IMR-90 (cell line): ENCODE results near the gene RALGAPA2. TPM values are rescaled to one million over a fixed set of nuclear protein-coding genes. Genes with fewer than 3 reads are reported as not detected.

Experiments
- ATAC-seq: fragments of 200-7000 bp; cut with Tn5 transposase; 2 replicates; pipeline ENCODE4 v1.9.1; 2020; ENCODE audit warnings: low read depth, mild to moderate bottlenecking, moderate library complexity
- BruUV-seq: library from RNA; stranded (reverse); fragments of 400-500 nt; replicated peaks from 2 replicates; lab custom pipeline; 2021; lab: Mats Ljungman, UMichigan
- CTCF ChIA-PET: fragments of 300-600 bp; formaldehyde crosslinking; extraction: SDS; loops from one replicate; lab custom pipeline; 2021; ENCODE audit warnings: antibody characterized with exemption; lab: Yijun Ruan, JAX
- POLR2A ChIA-PET: fragments of 300-600 bp; sonication (Branson Sonifier 250); formaldehyde crosslinking; loops from one replicate; lab custom pipeline; 2022; ENCODE audit warnings: antibody characterized with exemption; ENCODE audit not compliant: unreplicated experiment; lab: Charles Lee
- DNase-seq: peaks from one replicate; pipeline ENCODE4 v3.0.0; 2013
- H2AFZ ChIP-seq: replicated peaks from 2 replicates; pipeline ENCODE3; 2013; ENCODE audit warnings: low read length, mild to moderate bottlenecking; ENCODE audit not compliant: poor library complexity
- H2AK5ac ChIP-seq: 2 replicates; pipeline ENCODE4 v1.6.1; 2013; ENCODE audit warnings: low read depth, low read length, inconsistent platforms
- H2AK9ac ChIP-seq: replicated peaks from 2 replicates; pipeline ENCODE3; 2013; ENCODE audit warnings: mild to moderate bottlenecking, low read depth, low read length, moderate library complexity; ENCODE audit not compliant: poor library complexity
- H2BK120ac ChIP-seq: 2 replicates; pipeline ENCODE4 v1.6.1; 2013; ENCODE audit warnings: low read depth, low read length, inconsistent platforms
- H2BK15ac ChIP-seq: 3 replicates; pipeline ENCODE4 v1.6.1; 2013; ENCODE audit warnings: low read depth, low read length, inconsistent platforms
- H2BK20ac ChIP-seq: 2 replicates; pipeline ENCODE4 v1.6.1; 2013; ENCODE audit warnings: low read depth, mild to moderate bottlenecking, inconsistent platforms, low read length, moderate library complexity
- H2BK5ac ChIP-seq: 2 replicates; pipeline ENCODE4 v1.6.1; 2013; ENCODE audit warnings: mild to moderate bottlenecking, low read depth, low read length, inconsistent platforms; ENCODE audit not compliant: poor library complexity, severe bottlenecking
- H3K14ac ChIP-seq: replicated peaks from 2 replicates; pipeline ENCODE4 v1.6.1; 2013; ENCODE audit warnings: low read depth, low read length, inconsistent platforms
- H3K18ac ChIP-seq: 2 replicates; pipeline ENCODE4 v1.6.1; 2013; ENCODE audit warnings: low read depth, low read length, control low read depth
- H3K23ac ChIP-seq: 2 replicates; pipeline ENCODE4 v1.6.1; 2013; ENCODE audit warnings: low read depth, low read length, inconsistent platforms
- H3K27ac ChIP-seq: 2 replicates; pipeline ENCODE4 v1.5.1; 2013; ENCODE audit warnings: mild to moderate bottlenecking, control low read depth, low read length; ENCODE audit not compliant: insufficient read depth
- H3K27me3 ChIP-seq: 2 replicates; pipeline ENCODE4 v1.6.1; 2013; ENCODE audit warnings: low read length; ENCODE audit not compliant: control insufficient read depth, insufficient read depth
- H3K36me3 ChIP-seq: 2 replicates; pipeline ENCODE4 v1.6.1; 2013; ENCODE audit warnings: low read length, mixed read lengths; ENCODE audit not compliant: control insufficient read depth, insufficient read depth
- H3K4ac ChIP-seq: 2 replicates; pipeline ENCODE4 v1.6.1; 2013; ENCODE audit warnings: low read depth, low read length, inconsistent platforms
- H3K4me1 ChIP-seq: 2 replicates; pipeline ENCODE4 v1.6.1; 2013; ENCODE audit warnings: low read length, mixed read lengths; ENCODE audit not compliant: control insufficient read depth, insufficient read depth
- H3K4me2 ChIP-seq: 2 replicates; pipeline ENCODE4 v1.6.1; 2013; ENCODE audit warnings: low read depth, mild to moderate bottlenecking, control low read depth, low read length, moderate library complexity
- H3K4me3 ChIP-seq: 2 replicates; pipeline ENCODE4 v1.5.1; 2013; ENCODE audit warnings: low read depth, mild to moderate bottlenecking, control low read depth, low read length, moderate library complexity; ENCODE audit not compliant: insufficient read depth
- H3K56ac ChIP-seq: 2 replicates; pipeline ENCODE4 v1.6.1; 2013; ENCODE audit warnings: low read length, inconsistent platforms; ENCODE audit not compliant: insufficient read depth; ENCODE audit errors: extremely low read depth
- H3K79me1 ChIP-seq, 2 experiments: 2 replicates each; pipeline ENCODE4 v1.6.1; 2013; ENCODE audit warnings: low read length in 2 of 2, inconsistent platforms in 1 of 2, low read depth in 1 of 2
- H3K9ac ChIP-seq: 2 replicates; pipeline ENCODE4 v1.6.1; 2013; ENCODE audit warnings: low read depth, low read length, control low read depth
- H3K9me1 ChIP-seq: 2 replicates; pipeline ENCODE4 v1.6.1; 2013; ENCODE audit warnings: low read length, inconsistent platforms; ENCODE audit not compliant: insufficient read depth
- H3K9me3 ChIP-seq: 2 replicates; pipeline ENCODE4 v1.6.1; 2013; ENCODE audit warnings: low read length; ENCODE audit not compliant: control insufficient read depth, insufficient read depth
- H4K20me1 ChIP-seq: 2 replicates; pipeline ENCODE4 v1.6.1; 2013; ENCODE audit warnings: low read length, inconsistent platforms; ENCODE audit not compliant: insufficient read depth
- H4K5ac ChIP-seq: 2 replicates; pipeline ENCODE4 v1.6.1; 2013; ENCODE audit warnings: mild to moderate bottlenecking, low read depth, low read length, control low read depth
- H4K8ac ChIP-seq, 2 experiments: 2 replicates each; pipeline ENCODE4 v1.6.1; 2013; ENCODE audit warnings: low read depth in 2 of 2, low read length in 2 of 2, control low read depth in 1 of 2, inconsistent platforms in 1 of 2
- H4K91ac ChIP-seq: 2 replicates; pipeline ENCODE4 v1.6.1; 2013; ENCODE audit warnings: low read depth, low read length, inconsistent platforms; ENCODE audit not compliant: insufficient read depth
- CTCF ChIP-seq: conservative IDR thresholded peaks from 2 replicates; pipeline ENCODE4 v1.5.1; 2012; ENCODE audit warnings: mild to moderate bottlenecking, low read depth, low read length, improper control_type of control experiment
- FOS ChIP-seq: fragments of 150-350 bp; IDR thresholded peaks from 2 replicates; pipeline ENCODE4 v1.6.1; 2016; ENCODE audit warnings: low read depth, low read length
- RAD21 ChIP-seq: IDR thresholded peaks from 2 replicates; pipeline ENCODE4 v1.6.1; 2012; ENCODE audit warnings: low read length, improper control_type of control experiment
- WGBS, 2 experiments: methylation state at CpG; one replicate each; pipeline versions ENCODE4 v1.1.5 to v1.1.7; 2013; ENCODE audit warnings: missing lambda C conversion rate in 2 of 2; ENCODE audit not compliant: insufficient read length in 1 of 2; ENCODE audit errors: extremely low coverage in 2 of 2; 5-methylcytosine and 5-hydroxymethylcytosine counted together
- dilution Hi-C: fragments of 300-500 bp; cut with HindIII; formaldehyde crosslinking; loops from one replicate; pipeline ENCODE4 v1.14.3; 2018; ENCODE audit warnings: low sequenced_read_pairs; ENCODE audit not compliant: unreplicated experiment
- in situ Hi-C: fragments of 300-500 bp; cut with MboI; formaldehyde crosslinking; loops from 3 replicates; pipeline ENCODE4 v1.14.3; 2019; ENCODE audit warnings: low sequenced_read_pairs, inconsistent platforms, mixed read lengths
- intact Hi-C: fragments of 100-400 bp; cut with micrococcal nuclease; formaldehyde crosslinking; loops from 2 replicates; pipeline ENCODE4 v1.10.0; 2022
- polyA plus RNA-seq, 3 experiments: library from polyadenylated mRNA; depleted of rRNA; stranded (reverse); fragments of >200 nt; gene quantifications; 2 replicates each; pipeline ENCODE4 v1.2.3, GENCODE V29; 2012; ENCODE audit warnings: low replicate concordance in 1 of 3
- total RNA-seq: library from RNA; depleted of rRNA; stranded (reverse); fragments of >200 nt; gene quantifications from 2 replicates; pipeline ENCODE4 v1.2.3, GENCODE V29; 2012

Gene RALGAPA2
- total and polyA plus RNA-seq, 2 of the 4 experiments (the other 2 are of a cell fraction): 1.3 to 3.9 TPM

- intact Hi-C loops: no loop called here
- ChIA-PET POLR2A (no interaction called here), CTCF (no interaction called here)
- Histone ChIP-seq H3K4ac (no peak overlapping the region), H3K9me1 (no peaks in the 10 kb centered on the region), H3K23ac (no peak overlapping the region), H3K4me3 (no peak overlapping the region), H2AFZ (no peak overlapping the region), H2AK9ac (no peak overlapping the region), H3K18ac (no peak overlapping the region), H2AK5ac (no peak overlapping the region), H3K27me3 (no peaks in the 10 kb centered on the region), H3K79me1 (no peaks in the 10 kb centered on the region), H4K8ac (no peak overlapping the region), H4K5ac (no peak overlapping the region), H2BK5ac (no peak overlapping the region), H3K9me3 (no peaks in the 10 kb centered on the region), H3K56ac (no peak overlapping the region), H3K4me2 (no peak overlapping the region), H3K27ac (no peak overlapping the region), H3K36me3 (no peaks in the 10 kb centered on the region), H3K14ac (no peak overlapping the region), H3K4me1 (no peaks in the 10 kb centered on the region), H2BK20ac (no peak overlapping the region), H2BK15ac (no peak overlapping the region), H2BK120ac (no peak overlapping the region), H4K91ac (no peak overlapping the region), H3K9ac (no peak overlapping the region), H4K20me1 (no peaks in the 10 kb centered on the region)
- TF ChIP-seq FOS (no peak), RAD21 (no peak), CTCF (no peak)
- dilution Hi-C loops: no loop called here
- no peak for ATAC-seq
- in situ Hi-C loops: no loop called here
- DNase-seq: no peak
- BruUV-seq: no TSS peak
- no CpG with 5 or more reads among the region's 6 CpGs for WGBS, 2 experiments
Measured at GRCh38 chr20:20531283-20531682, 181.2 kb downstream of the RALGAPA2 start.
